GM12891 (cell line): ENCODE measurements around the gene SLC30A7. TPM values are rescaled to one million over a fixed set of nuclear protein-coding genes. Genes with fewer than 3 reads are reported as not detected.
"Not testable (repeated sequence)": the region's sequence is repeated elsewhere in the genome, so short reads cannot be mapped to it uniquely, and the experiment has no call there.

Experiments used
- DNase-seq: peaks from one replicate; pipeline ENCODE4 v3.0.0; 2011; ENCODE audit warnings: low spot score; ENCODE audit not compliant: insufficient read length
- FAIRE-seq: peaks from 2 replicates; lab custom pipeline; 2011; peaks lifted over from hg19 to GRCh38; lab: Jason Lieb, UNC
- PAX5 ChIP-seq: IDR thresholded peaks from 2 replicates; pipeline ENCODE4 v1.6.1; 2011; ENCODE audit warnings: low read length, moderate library complexity, mild to moderate bottlenecking; ENCODE audit not compliant: insufficient read depth, severe bottlenecking
- POLR2A ChIP-seq: IDR thresholded peaks from 2 replicates; pipeline ENCODE4 v1.6.1; 2011; ENCODE audit warnings: low read depth, low read length, control low read depth
- POLR2AphosphoS5 ChIP-seq: IDR thresholded peaks from 2 replicates; pipeline ENCODE4 v1.6.1; 2011; ENCODE audit warnings: low read depth, low read length, control low read depth
- POU2F2 ChIP-seq: IDR thresholded peaks from 2 replicates; pipeline ENCODE4 v1.6.1; 2011; ENCODE audit warnings: low read depth, mild to moderate bottlenecking, control low read depth, low read length, moderate library complexity
- SPI1 ChIP-seq: IDR thresholded peaks from 2 replicates; pipeline ENCODE4 v1.6.1; 2011; ENCODE audit warnings: low read depth, low read length, control low read depth
- TAF1 ChIP-seq: IDR thresholded peaks from 2 replicates; pipeline ENCODE4 v1.6.1; 2011; ENCODE audit warnings: low read depth, low read length, control low read depth
- polyA plus RNA-seq: library from polyadenylated mRNA; unstranded; fragments of >200 nt; gene quantifications from one replicate; pipeline ENCODE4 v1.2.1, GENCODE V29; 2012; ENCODE audit warnings: low read depth, missing spikeins, inconsistent platforms; ENCODE audit not compliant: missing spikeins

Gene SLC30A7
- 3.0 TPM for polyA plus RNA-seq

GRCh38 chr1:100895540-100896480 is at the start of gene SLC30A7:
SLC30A7 (plus strand) TSS chr1:100896090; CDS start chr1:100896263, 173 bp downstream.
- DNase-seq = peak; percentile 57
- peak; percentile 94 for FAIRE-seq
- TF ChIP-seq POU2F2 (peak; percentile 23; the same call in 1 of the 2 replicates), PAX5 (no peak)

GRCh38 chr1:100847361-100848082 is 48.4 kb upstream of the SLC30A7 start:
- DNase-seq (no peak), FAIRE-seq (no peak)
- TF ChIP-seq SPI1 (no peak), POU2F2 (no peak), POLR2A (no peak), TAF1 (no peak), POLR2AphosphoS5 (no peak), PAX5 (no peak)

- DNase-seq (no peak), FAIRE-seq (no peak)
- TF ChIP-seq SPI1 = no peak
- TF ChIP-seq POLR2AphosphoS5 = no peak
- TF ChIP-seq POLR2A = no peak
- TF ChIP-seq PAX5 = no peak
- TF ChIP-seq POU2F2 = no peak
- no peak for TF ChIP-seq TAF1
Measured at GRCh38 chr1:100851726-100852125, 44.2 kb upstream of the SLC30A7 start.

GRCh38 chr1:100852976-100853375 is 42.9 kb upstream of the SLC30A7 start:
- DNase-seq (no peak), FAIRE-seq (no peak)
- TF ChIP-seq POLR2A (no peak), TAF1 (no peak), POLR2AphosphoS5 (no peak)

- not testable (repeated sequence) for DNase-seq, FAIRE-seq
Measured at GRCh38 chr1:100855116-100855515, 40.8 kb upstream of the SLC30A7 start.

- FAIRE-seq (no peak), DNase-seq (no peak)
- TF ChIP-seq PAX5 (no peak), SPI1 (no peak), POLR2A (no peak), TAF1 (no peak), POLR2AphosphoS5 (no peak)
Measured at GRCh38 chr1:100860397-100860991, 35.4 kb upstream of the SLC30A7 start.

- no peak for TF ChIP-seq PAX5
- no peak for TF ChIP-seq SPI1
- no peak for TF ChIP-seq TAF1
- TF ChIP-seq POU2F2 = no peak
- DNase-seq = no peak
- no peak for FAIRE-seq
Measured at GRCh38 chr1:100861379-100861778, 34.5 kb upstream of the SLC30A7 start.

- DNase-seq (no peak), FAIRE-seq (no peak)
- TF ChIP-seq SPI1 (no peak), POU2F2 (no peak), POLR2AphosphoS5 (no peak), PAX5 (no peak), POLR2A (no peak), TAF1 (no peak)
Measured at GRCh38 chr1:100862591-100862990, 33.3 kb upstream of the SLC30A7 start.

GRCh38 chr1:100866041-100866900 is 29.6 kb upstream of the SLC30A7 start:
- no peak for TF ChIP-seq POLR2AphosphoS5
- no peak for TF ChIP-seq POLR2A
- no peak for TF ChIP-seq SPI1
- TF ChIP-seq TAF1 = no peak
- no peak for TF ChIP-seq PAX5
- TF ChIP-seq POU2F2 = no peak
- DNase-seq (no peak), FAIRE-seq (peak; percentile 75)
